Measurements from ENCODE around the gene MTERF4. TPM values are rescaled to one million over a fixed set of nuclear protein-coding genes. Genes with fewer than 3 reads are reported as not detected.

MTERF4 gene
- total and polyA plus RNA-seq, 7 donors = 18.9 to 47.9 (median 29.1) TPM

GRCh38 chr2:241071677-241072111 is 30.4 kb downstream of the MTERF4 start:
- intact Hi-C loops (cut with DNase I) = no loop called here
- peaks cover 4 to 18% (median 11%) of the 10 kb centered on the region in 4 donors for H3K36me3 ChIP-seq
- TF ChIP-seq POLR2A (IDR thresholded peaks at IDR 0.05) (no peak), CTCF (IDR thresholded peaks at IDR 0.05) (no peak), EP300 (IDR thresholded peaks at IDR 0.05) (no peak), POLR2AphosphoS5 (IDR thresholded peaks at IDR 0.05) (no peak)
- peaks cover 0 to 29% (median 18%) of the 10 kb centered on the region in 3 donors for H3K27me3 ChIP-seq
- H3K9me3 ChIP-seq = no peaks in the 10 kb centered on the region
- no peak for DNase-seq
- H3K4me3 ChIP-seq = no peak overlapping the region
- H3K27ac ChIP-seq = no peak overlapping the region
- 81 to 85% methylated on average over 25 of the region's 25 CpGs for WGBS, 2 donors
- H3K4me1 ChIP-seq = no peaks in the 10 kb centered on the region

- no peak overlapping the region for H3K4me3 ChIP-seq
- TF ChIP-seq EP300 (IDR thresholded peaks at IDR 0.05) (no peak), POLR2AphosphoS5 (IDR thresholded peaks at IDR 0.05) (no peak), CTCF (IDR thresholded peaks at IDR 0.05) (no peak), POLR2A (IDR thresholded peaks at IDR 0.05) (no peak)
- intact Hi-C loops (cut with DNase I) = no loop called here
- H3K9me3 ChIP-seq = no peaks in the 10 kb centered on the region
- peaks cover 0 to 29% (median 18%) of the 10 kb centered on the region in 3 donors for H3K27me3 ChIP-seq
- peak; percentile 56 for DNase-seq
- H3K4me1 ChIP-seq = no peaks in the 10 kb centered on the region
- peaks cover 4 to 15% (median 10%) of the 10 kb centered on the region in 4 donors for H3K36me3 ChIP-seq
- H3K27ac ChIP-seq = no peak overlapping the region
- WGBS, 2 donors = 83% methylated on average over 31 of the region's 31 CpGs
Observed at GRCh38 chr2:241070811-241071676, 31.0 kb downstream of the MTERF4 start.

GRCh38 chr2:241070361-241070760 is 31.7 kb downstream of the MTERF4 start:
- Histone ChIP-seq H3K36me3 (peaks cover 4 to 9% (median 8%) of the 10 kb centered on the region in 4 donors), H3K27ac (no peak overlapping the region), H3K4me1 (no peaks in the 10 kb centered on the region), H3K4me3 (no peak overlapping the region), H3K9me3 (no peaks in the 10 kb centered on the region), H3K27me3 (peaks cover 0 to 33% (median 18%) of the 10 kb centered on the region in 3 donors)
- WGBS, 2 donors = 87 to 93% methylated on average over 13 of the region's 13 CpGs
- peak; percentile 52 for DNase-seq
- no peak for TF ChIP-seq CTCF (IDR thresholded peaks at IDR 0.05)
- no peak for TF ChIP-seq POLR2A (IDR thresholded peaks at IDR 0.05)
- no peak for TF ChIP-seq EP300 (IDR thresholded peaks at IDR 0.05)
- TF ChIP-seq POLR2AphosphoS5 (IDR thresholded peaks at IDR 0.05) = no peak
- intact Hi-C loops (cut with DNase I) = no loop called here

- intact Hi-C loops (cut with DNase I) = no loop called here
- H3K36me3 ChIP-seq = peaks cover under 1 to 8% (median 3%) of the 10 kb centered on the region in 4 donors
- no peaks in the 10 kb centered on the region for H3K4me1 ChIP-seq
- peak; percentile 58 for DNase-seq
- 40 to 69% methylated on average over 26 of the region's 26 CpGs for WGBS, 2 donors
- no peaks in the 10 kb centered on the region for H3K9me3 ChIP-seq
- no peak overlapping the region for H3K27ac ChIP-seq
- no peak overlapping the region for H3K4me3 ChIP-seq
- H3K27me3 ChIP-seq = peaks cover 0 to 39% (median 18%) of the 10 kb centered on the region in 3 donors
- TF ChIP-seq EP300 (IDR thresholded peaks at IDR 0.05) = no peak
- no peak for TF ChIP-seq CTCF (IDR thresholded peaks at IDR 0.05)
- no peak for TF ChIP-seq POLR2AphosphoS5 (IDR thresholded peaks at IDR 0.05)
- TF ChIP-seq POLR2A (IDR thresholded peaks at IDR 0.05) = no peak
Observed at GRCh38 chr2:241069821-241070281, 32.2 kb downstream of the MTERF4 start.
